H1 (cell line): ENCODE measurements around the gene SLC22A23. TPM values are rescaled to one million over a fixed set of nuclear protein-coding genes. Genes with fewer than 3 reads are reported as not detected.

ENCODE experiments used
- CTCF ChIA-PET: fragments of 300-600 bp; sonication (Branson Sonifier 250); formaldehyde crosslinking; loops from one replicate; lab custom pipeline; 2021; ENCODE audit not compliant: partially characterized antibody; lab: Charles Lee
- POLR2A ChIA-PET: fragments of 300-600 bp; sonication (Branson Sonifier 250); formaldehyde crosslinking; loops from one replicate; lab custom pipeline; 2021; ENCODE audit warnings: inconsistent platforms; ENCODE audit not compliant: partially characterized antibody; lab: Charles Lee
- DNase-seq, 2 experiments: peaks; one replicate each; pipeline versions ENCODE4 v3.0.0 to v3.0.0-alpha.2; 2010 to 2022; ENCODE audit warnings: low spot score in 2 of 2, low read depth in 1 of 2, mixed read lengths in 1 of 2
- FAIRE-seq: peaks from 2 replicates; lab custom pipeline; 2011; peaks lifted over from hg19 to GRCh38; lab: Jason Lieb, UNC
- H2AFZ ChIP-seq: 2 replicates; pipeline ENCODE4 v1.8.1; 2012; ENCODE audit warnings: low read length, inconsistent platforms
- H2AK5ac ChIP-seq: 2 replicates; pipeline ENCODE4 v1.6.1; 2013; ENCODE audit warnings: low read depth, low read length
- H2BK120ac ChIP-seq: replicated peaks from 2 replicates; pipeline ENCODE3; 2013; ENCODE audit warnings: low read depth, low read length, inconsistent platforms
- H2BK12ac ChIP-seq: 2 replicates; pipeline ENCODE4 v1.6.1; 2013; ENCODE audit warnings: low read depth, low read length
- H2BK15ac ChIP-seq: 2 replicates; pipeline ENCODE4 v1.6.1; 2013; ENCODE audit warnings: low read length
- H2BK20ac ChIP-seq: 2 replicates; pipeline ENCODE4 v1.6.1; 2013; ENCODE audit warnings: low read length
- H2BK5ac ChIP-seq: 2 replicates; pipeline ENCODE4 v1.6.1; 2013; ENCODE audit warnings: low read depth, low read length
- H3K14ac ChIP-seq: 2 replicates; pipeline ENCODE4 v1.6.1; 2013; ENCODE audit warnings: inconsistent platforms; ENCODE audit not compliant: insufficient read length
- H3K18ac ChIP-seq: 2 replicates; pipeline ENCODE4 v1.6.1; 2013; ENCODE audit warnings: low read length; ENCODE audit errors: extremely low read depth
- H3K23ac ChIP-seq: 2 replicates; pipeline ENCODE4 v1.6.1; 2013; ENCODE audit warnings: inconsistent platforms; ENCODE audit not compliant: insufficient read length
- H3K23me2 ChIP-seq: 2 replicates; pipeline ENCODE4 v1.6.1; 2013; ENCODE audit warnings: low read depth, low read length
- H3K27ac ChIP-seq: 2 replicates; pipeline ENCODE4 v1.6.1; 2011; ENCODE audit warnings: low read depth, low read length, inconsistent platforms
- H3K27me3 ChIP-seq, 4 experiments: replicated peaks in 1 of 4; 1 replicate in 1 of 4; 2 replicates in 3 of 4; pipeline versions ENCODE4 v1.6.1 to v1.8.1; 2011 to 2013; ENCODE audit warnings: low read length in 3 of 4, mild to moderate bottlenecking in 3 of 4, inconsistent platforms in 2 of 4, mixed read lengths in 2 of 4, moderate library complexity in 1 of 4; ENCODE audit not compliant: control insufficient read depth in 3 of 4, insufficient read depth in 3 of 4; ENCODE audit errors: extremely low read depth in 1 of 4
- H3K36me3 ChIP-seq, 4 experiments: 2 replicates each; pipeline versions ENCODE4 v1.6.1 to v1.8.1; 2011 to 2013; ENCODE audit warnings: mild to moderate bottlenecking in 4 of 4, low read length in 3 of 4, moderate library complexity in 2 of 4, control low read depth in 1 of 4, inconsistent platforms in 1 of 4; ENCODE audit not compliant: insufficient read depth in 4 of 4, control insufficient read depth in 2 of 4
- H3K4ac ChIP-seq: replicated peaks from 2 replicates; pipeline ENCODE3; 2013; ENCODE audit warnings: low read length, low read depth, mixed read lengths, inconsistent platforms; ENCODE audit not compliant: insufficient read length
- H3K4me1 ChIP-seq, 4 experiments: replicated peaks in 1 of 4; 1 replicate in 1 of 4; 2 replicates in 3 of 4; pipeline versions ENCODE4 v1.6.1 to v1.8.1; 2011 to 2013; ENCODE audit warnings: low read length in 3 of 4, inconsistent platforms in 2 of 4, mixed read lengths in 1 of 4; ENCODE audit not compliant: insufficient read depth in 4 of 4, control insufficient read depth in 3 of 4
- H3K4me2 ChIP-seq, 2 experiments: 2 replicates each; pipeline versions ENCODE4 v1.6.1 to v1.8.1; 2011 to 2013; ENCODE audit warnings: low read depth in 2 of 2, low read length in 2 of 2, control low read depth in 1 of 2, inconsistent platforms in 1 of 2, mild to moderate bottlenecking in 1 of 2; ENCODE audit not compliant: insufficient read depth in 1 of 2
- H3K4me3 ChIP-seq, 4 experiments: fragments of 200-600, 300-600 bp in 1 of 4; sonication (generic), shearing (Covaris generic), sonication (Bioruptor Twin) in 1 of 4; 2 replicates each; pipeline versions ENCODE4 v1.5.1 to v1.8.1; 2011 to 2016; ENCODE audit warnings: low read length in 4 of 4, low read depth in 3 of 4, control low read depth in 2 of 4, inconsistent platforms in 2 of 4, mild to moderate bottlenecking in 2 of 4, mixed read lengths in 1 of 4, moderate library complexity in 1 of 4; ENCODE audit not compliant: insufficient read depth in 2 of 4; ENCODE audit errors: extremely low read depth in 1 of 4
- H3K56ac ChIP-seq: replicated peaks from 2 replicates; pipeline ENCODE3; 2013; ENCODE audit warnings: low read depth, mild to moderate bottlenecking, mixed read lengths, low read length, inconsistent platforms; ENCODE audit not compliant: insufficient read length
- H3K79me1 ChIP-seq: 2 replicates; pipeline ENCODE4 v1.6.1; 2013; ENCODE audit warnings: low read depth, low read length, control low read depth
- H3K79me2 ChIP-seq, 2 experiments: 2 replicates each; pipeline versions ENCODE4 v1.6.1 to v1.8.1; 2012 to 2013; ENCODE audit warnings: low read length in 2 of 2, mild to moderate bottlenecking in 2 of 2, inconsistent platforms in 1 of 2; ENCODE audit not compliant: insufficient read depth in 2 of 2, control insufficient read depth in 1 of 2
- H3K9ac ChIP-seq, 4 experiments: replicated peaks in 1 of 4; 1 replicate in 1 of 4; 2 replicates in 3 of 4; pipeline versions ENCODE4 v1.6.1 to v1.8.1; 2011 to 2013; ENCODE audit warnings: low read depth in 3 of 4, low read length in 3 of 4, control low read depth in 2 of 4, mild to moderate bottlenecking in 2 of 4, moderate library complexity in 2 of 4, inconsistent platforms in 1 of 4; ENCODE audit errors: extremely low read depth in 1 of 4
- H3K9me3 ChIP-seq, 2 experiments: 2 replicates each; pipeline versions ENCODE4 v1.6.1 to v1.8.1; 2012 to 2013; ENCODE audit warnings: mild to moderate bottlenecking in 2 of 2, moderate library complexity in 2 of 2, control low read depth in 1 of 2, inconsistent platforms in 1 of 2, low read depth in 1 of 2, low read length in 1 of 2, mixed read lengths in 1 of 2; ENCODE audit not compliant: insufficient read depth in 2 of 2
- H4K20me1 ChIP-seq, 2 experiments: replicated peaks in 1 of 2; 2 replicates each; pipeline versions ENCODE3 to v1.8.1; 2011 to 2013; ENCODE audit warnings: inconsistent platforms in 2 of 2, low read length in 2 of 2, mild to moderate bottlenecking in 1 of 2; ENCODE audit not compliant: insufficient read depth in 2 of 2, control insufficient read depth in 1 of 2
- H4K5ac ChIP-seq: 2 replicates; pipeline ENCODE4 v1.6.1; 2013; ENCODE audit warnings: low read length, low read depth, mixed read lengths, inconsistent platforms; ENCODE audit not compliant: insufficient read length
- H4K8ac ChIP-seq: 2 replicates; pipeline ENCODE4 v1.8.0; 2013; ENCODE audit warnings: mild to moderate bottlenecking, moderate library complexity, low read length, inconsistent platforms; ENCODE audit not compliant: insufficient read depth; ENCODE audit errors: extremely low read depth
- H4K91ac ChIP-seq: replicated peaks from 2 replicates; pipeline ENCODE3; 2013; ENCODE audit warnings: low read length, mixed read lengths, inconsistent platforms; ENCODE audit not compliant: insufficient read length
- TBP ChIP-seq: IDR thresholded peaks from 2 replicates; pipeline ENCODE4 v1.6.1; 2011; ENCODE audit warnings: low read depth, low read length, improper control_type of control experiment
- WGBS, 2 experiments: shearing (Covaris generic) in 1 of 2; methylation state at CpG; one replicate each; pipeline versions ENCODE4 v1.1.6 to v1.1.7; 2013 to 2015; ENCODE audit warnings: low lambda C conversion rate in 2 of 2, mixed read lengths in 2 of 2, inconsistent platforms in 1 of 2, low coverage in 1 of 2, missing lambda C conversion rate in 1 of 2; ENCODE audit not compliant: insufficient replicate concordance in 2 of 2, insufficient coverage in 1 of 2, insufficient read length in 1 of 2; ENCODE audit errors: extremely low coverage in 1 of 2, missing lambda C conversion rate in 1 of 2; 5-methylcytosine and 5-hydroxymethylcytosine counted together
- polyA plus RNA-seq, 7 experiments: library from polyadenylated mRNA; depleted of rRNA in 3 of 7; stranded (reverse) in 5 of 7; unstranded in 2 of 7; fragments of >200 nt in 5 of 7; fragments of 200-250 nt in 2 of 7; gene quantifications; 1 replicate in 5 of 7; 2 replicates in 1 of 7; 4 replicates in 1 of 7; pipeline versions ENCODE4 v1.2.1 to v1.2.3, GENCODE V29; 2011 to 2013; ENCODE audit warnings: missing spikeins in 2 of 7, mixed read lengths in 2 of 7
- total RNA-seq: library from RNA; stranded (reverse); fragmentation: NEBNext Ultra II Directional; extraction: Animal tissue kit (Norgen Biotek cat#: 25700); gene quantifications from 2 replicates; pipeline ENCODE4 v1.2.1, GENCODE V29; 2021

Gene SLC22A23
- total and polyA plus RNA-seq, 2 of the 8 experiments (the other 6 are each of a cell fraction or from before 2014, with no cell fraction given), result 9.9 to 38.4 TPM

DNA sequence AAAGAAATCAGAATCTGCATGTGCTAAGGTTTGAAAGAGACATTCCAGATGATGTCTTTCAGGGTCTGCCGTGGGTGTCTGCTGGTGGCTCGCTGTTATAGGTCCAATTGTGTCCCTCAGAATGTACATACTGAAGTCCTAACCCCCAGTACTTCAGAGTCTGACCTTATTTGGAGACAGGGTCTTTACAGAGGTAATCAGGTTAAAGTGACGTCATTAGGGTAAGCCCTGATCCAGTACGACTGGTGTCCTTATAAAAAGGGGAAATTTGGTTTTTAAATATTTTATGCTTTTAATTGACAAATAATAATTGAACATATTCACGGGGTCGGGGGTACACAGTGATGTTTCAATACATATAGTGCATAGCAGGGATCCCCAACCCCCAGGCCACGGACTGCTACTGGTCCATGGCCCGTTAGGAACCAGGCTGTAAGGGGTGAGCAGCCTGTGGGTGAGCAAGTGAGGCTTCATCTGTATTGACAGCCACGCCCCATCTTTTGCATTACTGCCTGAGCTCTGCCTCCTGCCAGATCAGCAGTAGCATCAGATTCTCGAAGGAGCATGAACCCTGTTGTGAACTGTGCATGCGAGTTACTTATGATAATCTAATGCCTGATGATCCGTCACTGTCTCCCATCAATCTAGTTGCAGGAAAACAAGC, 33.2 kb upstream of the SLC22A23 start:
- no peaks in the 10 kb centered on the region for H3K36me3 ChIP-seq
- no peak overlapping the region for H2BK120ac ChIP-seq
- FAIRE-seq (no peak), DNase-seq (no peak)
- H3K18ac ChIP-seq, result no peak overlapping the region
- no peak overlapping the region for H2BK5ac ChIP-seq
- H3K4ac ChIP-seq, result no peak overlapping the region
- H3K27me3 ChIP-seq, result no peaks in the 10 kb centered on the region; a peak in 1 of 7 replicates
- H4K20me1 ChIP-seq, result no peaks in the 10 kb centered on the region
- no peak overlapping the region; the same call in 1 of the 2 replicates for H2AK5ac ChIP-seq
- H3K4me3 ChIP-seq, result no peak overlapping the region
- H3K79me1 ChIP-seq, result no peaks in the 10 kb centered on the region
- H3K9me3 ChIP-seq, result no peaks in the 10 kb centered on the region
- no peak overlapping the region for H2BK20ac ChIP-seq
- H3K79me2 ChIP-seq, result no peaks in the 10 kb centered on the region
- POLR2A ChIA-PET, result no interaction called here
- H3K4me2 ChIP-seq, result no peak overlapping the region; a peak in 1 of 4 replicates
- CTCF ChIA-PET, result interaction anchor here (0.8 to 1.6 kb wide), 4 partner anchors 28 to 238 kb away, joined by 3 to 4 read pairs (median 4); no protein-coding TSS in a partner anchor
- H3K23ac ChIP-seq, result no peak overlapping the region
- no peak overlapping the region for H4K8ac ChIP-seq
- H4K91ac ChIP-seq, result no peak overlapping the region
- H2AFZ ChIP-seq, result no peak overlapping the region
- H3K23me2 ChIP-seq, result no peaks in the 10 kb centered on the region
- 83% methylated on average over 12 of the region's 12 CpGs; no CpG with 5 or more reads in 1 of the 2 experiments for WGBS, 2 experiments
- no peak overlapping the region for H2BK15ac ChIP-seq
- H3K14ac ChIP-seq, result no peak overlapping the region
- H2BK12ac ChIP-seq, result no peak overlapping the region
- no peak overlapping the region for H3K56ac ChIP-seq
- no peak overlapping the region for H3K27ac ChIP-seq
- peaks cover 0 to 7% (median 4%) of the 10 kb centered on the region in 4 experiments; a peak in 2 of 7 replicates for H3K4me1 ChIP-seq
- no peak overlapping the region for H4K5ac ChIP-seq
- H3K9ac ChIP-seq, result no peak overlapping the region
- TF ChIP-seq TBP, result no peak
